Measurements from ENCODE around the gene TBL3. TPM values are rescaled to one million over a fixed set of nuclear protein-coding genes. Genes with fewer than 3 reads are reported as not detected.
A peak's percentile ranks its signal among the peaks of the same experiment; 100 is the strongest.

The TBL3 gene
- total RNA-seq, result 10 to 100 TPM; 27.7 to 28.7 TPM

GRCh38 chr16:1971796-1972489 is at the start of gene TBL3:
Gene TBL3 (plus strand): TSS chr16:1972053. CDS start chr16:1972165, 112 bp downstream.
- H3K27ac Mint-ChIP-seq, result peak within 1 kb of the TSS; percentile 95
- POLR2A ChIA-PET, result interaction anchor here (0.7 to 3.9 kb wide), 14 partner anchors 9 to 189 kb away, joined by 3 to 48 read pairs (median 5); partner anchors contain the start of genes GFER, MSRB1, NDUFB10 and NOXO1
- CTCF ChIA-PET, result interaction anchor here (0.7 to 2.3 kb wide), 7 partner anchors 11 to 183 kb away, joined by 3 to 8 read pairs (median 3); partner anchors contain the start of genes GFER and TRAF7
- DNase-seq, result peak; percentile 98
- peaks cover 22% of the 10 kb centered on the region for H3K36me3 Mint-ChIP-seq (ENCODE audit: low read depth)
- H3K4me1 Mint-ChIP-seq, result peaks cover 34% of the 10 kb centered on the region
- H3K4me3 Mint-ChIP-seq, result peak within 1 kb of the TSS; percentile 90
- H3K27me3 Mint-ChIP-seq, result no peaks in the 10 kb centered on the region
- H3K9me3 Mint-ChIP-seq, result no peaks in the 10 kb centered on the region

GRCh38 chr16:1922357-1922756 is 49.5 kb upstream of the TBL3 start:
- H3K4me1 Mint-ChIP-seq, result no peaks in the 10 kb centered on the region
- H3K27me3 Mint-ChIP-seq, result peaks cover 41% of the 10 kb centered on the region
- H3K9me3 Mint-ChIP-seq, result no peaks in the 10 kb centered on the region
- POLR2A ChIA-PET, result no interaction called here
- no peaks in the 10 kb centered on the region for H3K36me3 Mint-ChIP-seq (ENCODE audit: low read depth)
- no peak for DNase-seq
- H3K27ac Mint-ChIP-seq, result no peak overlapping the region
- no peak overlapping the region for H3K4me3 Mint-ChIP-seq
- CTCF ChIA-PET, result no interaction called here

DNA sequence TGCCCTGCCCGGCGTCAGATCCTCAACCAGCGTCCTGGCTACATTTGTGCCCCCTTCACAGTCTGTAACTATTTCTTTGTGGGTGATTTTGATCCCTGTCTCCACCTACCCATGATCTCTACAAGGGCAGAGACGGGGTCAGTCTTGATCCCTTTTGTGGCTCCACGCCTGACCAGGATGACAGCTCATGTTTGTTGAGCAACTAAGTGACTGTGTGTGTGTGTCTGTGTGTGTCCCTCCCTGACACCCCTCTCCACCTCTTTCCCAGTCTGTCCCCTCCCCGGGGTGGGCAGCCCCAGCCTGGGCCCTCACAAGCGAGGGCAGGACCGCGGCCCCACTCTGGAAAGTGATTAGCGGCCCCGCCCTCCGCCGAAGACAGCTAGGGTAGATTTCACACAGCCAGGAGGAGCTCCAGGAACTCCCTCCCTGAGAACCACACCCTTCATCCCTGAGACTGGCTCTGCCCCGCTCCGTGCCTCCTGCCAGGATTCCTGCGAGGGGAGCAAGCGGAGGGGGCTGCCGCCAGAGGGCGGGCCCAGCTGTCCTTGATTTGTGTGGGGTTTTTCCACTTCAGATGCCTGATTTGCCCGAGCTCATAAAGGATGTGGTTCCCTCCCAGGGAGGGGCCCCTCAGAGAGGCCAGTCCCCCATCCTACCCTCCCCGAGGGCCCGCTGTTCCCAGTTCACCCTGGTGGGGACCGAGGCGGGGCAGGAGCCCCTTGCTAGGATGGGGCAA is 48.4 kb upstream of the TBL3 start:
- H3K4me1 Mint-ChIP-seq, result peaks cover 3% of the 10 kb centered on the region
- no peak overlapping the region for H3K4me3 Mint-ChIP-seq
- ChIA-PET CTCF (no interaction called here), POLR2A (interaction anchor here (0.9 kb wide), 1 partner anchor 41 kb away, joined by 3 read pairs; the partner anchor contains the start of gene RPS2)
- H3K36me3 Mint-ChIP-seq (ENCODE audit: low read depth), result no peaks in the 10 kb centered on the region
- peaks cover 39% of the 10 kb centered on the region for H3K27me3 Mint-ChIP-seq
- H3K9me3 Mint-ChIP-seq, result no peaks in the 10 kb centered on the region
- no peak overlapping the region for H3K27ac Mint-ChIP-seq
- no peak for DNase-seq

DNA sequence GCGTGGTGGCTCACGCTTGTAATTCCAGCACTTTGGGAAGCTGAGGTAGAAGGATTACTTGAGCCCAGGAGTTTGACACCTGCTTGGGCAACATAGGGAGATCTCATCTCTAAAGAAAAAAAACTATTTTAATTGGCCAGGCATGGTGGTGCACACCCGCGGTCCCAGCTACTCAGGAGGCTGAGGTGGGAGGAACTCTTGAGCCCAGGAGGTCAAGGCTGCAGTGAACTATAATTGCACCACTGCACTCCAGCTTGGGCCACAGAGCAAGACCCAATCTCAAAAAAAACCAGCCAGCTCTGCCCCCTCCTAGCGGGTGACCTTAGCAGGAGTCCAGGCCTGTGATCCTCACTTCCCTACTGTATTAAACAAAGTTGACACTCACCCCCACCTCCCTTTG is 47.8 kb upstream of the TBL3 start:
- Mint-ChIP-seq H3K4me3 (no peak overlapping the region), H3K27me3 (peaks cover 34% of the 10 kb centered on the region), H3K4me1 (peaks cover 4% of the 10 kb centered on the region), H3K9me3 (no peaks in the 10 kb centered on the region), H3K27ac (no peak overlapping the region), H3K36me3 (ENCODE audit: low read depth) (no peaks in the 10 kb centered on the region)
- ChIA-PET CTCF (no interaction called here), POLR2A (interaction anchor here (0.9 kb wide), 1 partner anchor 41 kb away, joined by 3 read pairs; the partner anchor contains the start of gene RPS2)
- DNase-seq, result no peak

- ChIA-PET POLR2A (no interaction called here), CTCF (no interaction called here)
- Mint-ChIP-seq H3K27ac (no peak overlapping the region), H3K27me3 (peaks cover 22% of the 10 kb centered on the region), H3K4me3 (no peak overlapping the region), H3K4me1 (peaks cover 5% of the 10 kb centered on the region), H3K9me3 (no peaks in the 10 kb centered on the region), H3K36me3 (ENCODE audit: low read depth) (no peaks in the 10 kb centered on the region)
- DNase-seq, result no peak
Observed at GRCh38 chr16:1926271-1926670, 45.6 kb upstream of the TBL3 start.

GRCh38 chr16:1929105-1929504 is 42.7 kb upstream of the TBL3 start:
- Mint-ChIP-seq H3K4me1 (peaks cover 5% of the 10 kb centered on the region), H3K27ac (no peak overlapping the region)

DNA sequence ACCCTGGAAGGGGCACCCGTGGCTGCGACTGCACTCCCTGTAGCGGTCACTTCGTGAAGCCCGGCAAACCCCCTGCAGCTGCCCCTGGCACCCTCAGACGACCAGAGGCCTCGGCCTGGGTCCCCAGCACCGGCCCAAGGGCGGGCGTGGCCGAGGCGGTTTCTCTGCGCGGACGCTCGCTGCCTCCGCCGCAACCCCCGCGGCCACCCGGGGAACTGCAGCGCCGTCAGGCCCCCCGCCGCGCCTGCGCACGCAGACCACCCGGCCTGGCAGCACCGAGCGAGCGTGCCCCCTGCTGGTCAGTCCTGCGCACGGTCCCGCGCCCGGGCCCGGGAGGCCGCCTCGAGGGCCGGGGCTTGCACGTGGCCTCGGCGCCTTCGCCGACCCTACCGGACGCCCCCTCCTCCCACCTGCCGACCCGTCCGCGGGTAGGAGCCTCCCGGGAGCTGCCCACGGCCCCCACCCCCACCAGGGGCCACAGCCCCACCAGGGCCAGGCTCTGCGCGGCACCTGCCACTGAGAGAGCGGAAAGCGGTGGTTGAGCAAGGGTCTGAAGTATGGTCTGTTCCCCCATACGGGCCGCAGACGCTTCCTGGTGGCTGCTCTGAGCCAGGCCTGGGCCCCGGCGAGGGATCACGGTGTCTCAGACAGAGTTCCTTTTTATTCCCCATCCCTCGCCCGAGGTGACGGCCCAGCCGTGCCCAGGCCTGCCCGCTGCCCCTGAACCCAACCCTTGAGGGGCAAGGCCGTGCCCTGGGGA is 42.1 kb upstream of the TBL3 start:
- Mint-ChIP-seq H3K9me3 (no peaks in the 10 kb centered on the region), H3K4me3 (peak overlapping the region; percentile 58), H3K36me3 (ENCODE audit: low read depth) (no peaks in the 10 kb centered on the region), H3K27me3 (peaks cover 2% of the 10 kb centered on the region), H3K4me1 (peaks cover 5% of the 10 kb centered on the region), H3K27ac (no peak overlapping the region)
- POLR2A ChIA-PET, result interaction anchor here (0.7 to 1.0 kb wide), 2 partner anchors 13 to 147 kb away, joined by 3 to 4 read pairs; partner anchors contain the start of gene NUBP2
- peak; percentile 92 for DNase-seq
- CTCF ChIA-PET, result interaction anchor here (0.6 to 2.8 kb wide), 12 partner anchors 10 to 1823 kb away, joined by 3 to 9 read pairs (median 3); partner anchors contain the start of genes MSRB1, NUBP2 and SPSB3

More at GRCh38 chr16:1929105-1929504, 42.7 kb upstream of the TBL3 start:
- ChIA-PET POLR2A (interaction anchor here (0.7 to 1.0 kb wide), 2 partner anchors 13 to 146 kb away, joined by 3 to 4 read pairs; partner anchors contain the start of gene NUBP2), CTCF (interaction anchor here (0.6 to 2.8 kb wide), 13 partner anchors 11 to 1822 kb away, joined by 3 to 9 read pairs (median 3); partner anchors contain the start of genes MSRB1, NUBP2 and SPSB3)
- H3K36me3 Mint-ChIP-seq (ENCODE audit: low read depth), result no peaks in the 10 kb centered on the region
- DNase-seq, result no peak
- peak overlapping the region; percentile 64 for H3K4me3 Mint-ChIP-seq
- H3K27me3 Mint-ChIP-seq, result peaks cover 5% of the 10 kb centered on the region
- no peaks in the 10 kb centered on the region for H3K9me3 Mint-ChIP-seq

- no peaks in the 10 kb centered on the region for H3K27me3 Mint-ChIP-seq
Observed at GRCh38 chr16:1930338-1930720, 41.5 kb upstream of the TBL3 start.

DNA sequence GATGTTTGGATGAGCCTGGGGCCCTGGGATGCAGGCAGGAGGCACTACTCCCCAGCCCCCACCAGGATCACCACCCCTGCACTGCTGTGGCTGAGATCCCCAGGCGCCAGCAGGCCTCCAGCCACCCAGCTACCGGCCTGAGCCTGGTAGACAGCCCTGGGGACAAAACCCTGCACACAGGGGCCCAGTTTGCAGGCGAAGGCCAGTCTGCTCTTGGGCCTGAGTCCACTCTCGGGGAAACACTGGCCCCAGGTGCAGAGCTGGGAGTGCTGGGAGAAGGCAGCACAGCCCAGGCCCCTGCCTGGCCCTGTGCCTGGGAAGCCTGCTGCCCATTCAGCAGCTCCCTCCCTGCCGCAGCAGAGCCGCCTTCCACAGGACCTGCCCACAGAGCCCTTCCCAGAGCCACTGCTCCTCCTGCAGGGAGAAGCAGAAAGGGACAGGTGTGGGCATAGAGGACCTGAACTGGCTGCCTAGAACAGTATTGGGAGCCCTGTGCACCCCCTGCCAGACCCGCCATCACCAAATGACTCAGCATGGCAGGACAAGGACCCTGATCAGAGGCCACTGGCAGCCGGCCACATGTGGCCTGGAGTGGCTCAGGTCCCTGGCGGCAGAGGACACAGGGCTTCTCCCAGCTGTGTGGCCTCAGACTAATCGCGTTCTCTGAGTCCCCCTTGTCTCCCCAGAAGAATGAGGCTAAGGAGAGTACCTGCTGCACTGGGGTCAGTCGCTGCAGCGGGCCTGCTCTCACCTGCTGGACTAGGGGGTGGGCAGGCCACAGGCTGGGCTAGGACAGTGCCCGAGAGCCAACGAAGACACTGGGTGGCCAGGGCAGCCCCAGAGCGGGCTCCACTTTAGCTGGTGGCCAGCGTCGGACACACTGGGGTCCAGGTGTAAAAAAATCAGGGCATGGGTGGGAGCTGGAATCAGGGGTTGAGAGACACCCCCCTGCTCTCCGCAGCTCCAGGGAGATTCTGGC is 39.5 kb upstream of the TBL3 start:
- Mint-ChIP-seq H3K27me3 (no peaks in the 10 kb centered on the region), H3K4me1 (peaks cover 5% of the 10 kb centered on the region), H3K36me3 (ENCODE audit: low read depth) (no peaks in the 10 kb centered on the region), H3K4me3 (no peak overlapping the region), H3K27ac (no peak overlapping the region), H3K9me3 (no peaks in the 10 kb centered on the region)
- ChIA-PET CTCF (no interaction called here), POLR2A (no interaction called here)
- no peak for DNase-seq

More at GRCh38 chr16:1930338-1930720, 41.5 kb upstream of the TBL3 start:
- ChIA-PET CTCF (interaction anchor here (0.7 to 2.8 kb wide), 2 partner anchors 13 to 371 kb away, joined by 3 to 9 read pairs; partner anchors contain the start of gene MSRB1), POLR2A (no interaction called here)
- no peak for DNase-seq
- Mint-ChIP-seq H3K4me1 (peaks cover 5% of the 10 kb centered on the region), H3K36me3 (ENCODE audit: low read depth) (no peaks in the 10 kb centered on the region), H3K27ac (no peak overlapping the region), H3K9me3 (no peaks in the 10 kb centered on the region), H3K4me3 (peak overlapping the region; percentile 17)

GRCh38 chr16:1933097-1933661 is 38.7 kb upstream of the TBL3 start:
- Mint-ChIP-seq H3K36me3 (ENCODE audit: low read depth) (peaks cover 4% of the 10 kb centered on the region), H3K4me1 (peaks cover 2% of the 10 kb centered on the region), H3K4me3 (no peak overlapping the region), H3K27me3 (no peaks in the 10 kb centered on the region), H3K9me3 (no peaks in the 10 kb centered on the region), H3K27ac (no peak overlapping the region)
- CTCF ChIA-PET, result no interaction called here
- POLR2A ChIA-PET, result no interaction called here
- DNase-seq, result no peak

DNA sequence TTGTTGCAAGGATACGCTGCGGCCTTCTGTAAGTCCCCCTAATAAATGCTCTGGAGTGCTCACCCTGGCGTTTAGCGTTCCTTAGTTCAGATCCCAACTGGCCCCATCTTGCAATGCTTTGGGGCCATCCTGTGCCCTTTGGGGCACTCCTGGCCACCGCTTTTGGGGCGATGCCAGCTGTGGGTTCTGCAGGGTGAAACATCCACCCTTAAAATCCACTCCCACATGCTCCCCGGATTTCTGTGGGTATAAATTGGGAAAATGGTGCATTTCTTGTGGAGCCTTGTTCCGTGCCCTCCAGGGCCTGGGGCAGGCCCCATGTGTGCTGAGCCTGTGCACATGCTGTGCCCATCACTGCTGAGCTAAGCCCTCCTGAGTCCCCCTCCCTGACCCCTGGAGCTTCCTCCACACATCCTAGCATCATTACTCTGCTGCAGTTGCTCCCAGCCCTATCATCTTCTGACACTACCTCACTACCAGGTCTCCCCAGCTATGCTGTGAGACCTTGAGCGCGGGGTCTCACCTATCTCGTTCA is 34.8 kb upstream of the TBL3 start:
- Mint-ChIP-seq H3K9me3 (no peaks in the 10 kb centered on the region), H3K4me1 (peaks cover 8% of the 10 kb centered on the region), H3K36me3 (ENCODE audit: low read depth) (peaks cover 8% of the 10 kb centered on the region), H3K27me3 (no peaks in the 10 kb centered on the region), H3K4me3 (no peak overlapping the region), H3K27ac (no peak overlapping the region)
- CTCF ChIA-PET, result no interaction called here
- POLR2A ChIA-PET, result no interaction called here
- DNase-seq, result no peak

Data from activated CD4-positive, alpha-beta memory T cell treated with anti-CD3 and anti-CD28 coated beads, Interleukin-2, amount 10 ng/mL, durations not matched to agents 7 days and 5 days (primary cell).